Activated CD8-positive, alpha-beta T cell treated with anti-CD3 and anti-CD28 coated beads for 36 hours (primary cell): Measurements from ENCODE around the gene KRTAP10-4. TPM values are rescaled to one million over a fixed set of nuclear protein-coding genes. Genes with fewer than 3 reads are reported as not detected.

Experiments used
- ATAC-seq: fragments of 200-7000 bp; cut with Tn5 transposase; one replicate; pipeline ENCODE4 v1.10.0; 2021; ENCODE audit warnings: mild to moderate bottlenecking, moderate library complexity
- CTCF ChIA-PET: fragments of 350-600 bp; sonication (Branson Sonifier 250); formaldehyde crosslinking; loops from one replicate; lab custom pipeline; 2021; ENCODE audit warnings: antibody characterized with exemption; lab: Charles Lee
- POLR2A ChIA-PET: fragments of 350-600 bp; sonication (Branson Sonifier 250); formaldehyde crosslinking; loops from one replicate; lab custom pipeline; 2021; ENCODE audit warnings: antibody characterized with exemption; lab: Charles Lee
- DNase-seq: peaks from one replicate; pipeline ENCODE4 v3.0.0-alpha.2; 2020
- H3K27ac Mint-ChIP-seq: one replicate; pipeline ENCODE4 v1.8.0; 2021; ENCODE audit warnings: mild to moderate bottlenecking, mixed read lengths
- H3K27me3 Mint-ChIP-seq: one replicate; pipeline ENCODE4 v1.8.0; 2021; ENCODE audit warnings: mixed read lengths
- H3K36me3 Mint-ChIP-seq: one replicate; pipeline ENCODE4 v1.8.0; 2021; ENCODE audit warnings: low read depth, mixed read lengths
- H3K4me1 Mint-ChIP-seq: one replicate; pipeline ENCODE4 v1.8.0; 2021; ENCODE audit warnings: low read depth, mixed read lengths
- H3K4me3 Mint-ChIP-seq: one replicate; pipeline ENCODE4 v1.8.0; 2021; ENCODE audit warnings: mild to moderate bottlenecking, moderate library complexity, mixed read lengths
- H3K9me3 Mint-ChIP-seq: one replicate; pipeline ENCODE4 v1.8.0; 2021; ENCODE audit warnings: mixed read lengths
- CTCF ChIP-seq: fragments of 200-600 bp; IDR thresholded peaks from one replicate; pipeline ENCODE4 v1.8.0; 2022; ENCODE audit warnings: antibody characterized with exemption, mild to moderate bottlenecking
- intact Hi-C: fragments of 100-400 bp; cut with micrococcal nuclease; formaldehyde crosslinking; loops from one replicate; pipeline ENCODE4 v1.10.0; 2022
- total RNA-seq, 2 experiments: library from RNA; stranded (reverse); gene quantifications; one replicate each; pipeline ENCODE4 v1.2.3, GENCODE V29; 2021

KRTAP10-4 gene
- total RNA-seq, 2 experiments from 2014 or later, result not detected

GRCh38 chr21:44592446-44593311 lies 19.1 kb downstream of the KRTAP10-4 start, which contains the start of gene KRTAP10-6:
TSS of gene KRTAP10-6 (minus strand) at chr21:44592505. CDS start at chr21:44592484, 21 bp downstream.
- no peaks in the 10 kb centered on the region for H3K4me1 Mint-ChIP-seq
- CTCF ChIA-PET, result no interaction called here
- H3K27ac Mint-ChIP-seq, result no peak within 1 kb of the TSS
- no peaks in the 10 kb centered on the region for H3K9me3 Mint-ChIP-seq
- DNase-seq (no peak), ATAC-seq (no peak)
- H3K4me3 Mint-ChIP-seq, result no peak within 1 kb of the TSS
- no peaks in the 10 kb centered on the region for H3K36me3 Mint-ChIP-seq
- POLR2A ChIA-PET, result no interaction called here
- peaks cover 2% of the 10 kb centered on the region for H3K27me3 Mint-ChIP-seq
- intact Hi-C loops, result no loop called here
- no peak for TF ChIP-seq CTCF

GRCh38 chr21:44593598-44594405 lies 20.3 kb downstream of the KRTAP10-4 start:
- no peaks in the 10 kb centered on the region for H3K4me1 Mint-ChIP-seq
- ChIA-PET POLR2A (no interaction called here), CTCF (no interaction called here)
- no peak overlapping the region for H3K27ac Mint-ChIP-seq
- H3K9me3 Mint-ChIP-seq, result peaks cover 4% of the 10 kb centered on the region
- H3K36me3 Mint-ChIP-seq, result no peaks in the 10 kb centered on the region
- intact Hi-C loops, result no loop called here
- DNase-seq (no peak), ATAC-seq (no peak)
- no peak for TF ChIP-seq CTCF
- peaks cover 2% of the 10 kb centered on the region for H3K27me3 Mint-ChIP-seq
- no peak overlapping the region for H3K4me3 Mint-ChIP-seq

GRCh38 chr21:44594406-44594916 lies 20.9 kb downstream of the KRTAP10-4 start:
- ChIA-PET POLR2A (no interaction called here), CTCF (no interaction called here)
- DNase-seq (no peak), ATAC-seq (no peak)
- no peak overlapping the region for H3K4me3 Mint-ChIP-seq
- H3K36me3 Mint-ChIP-seq, result no peaks in the 10 kb centered on the region
- no peak for TF ChIP-seq CTCF
- no peaks in the 10 kb centered on the region for H3K4me1 Mint-ChIP-seq
- no peak overlapping the region for H3K27ac Mint-ChIP-seq
- no peaks in the 10 kb centered on the region for H3K27me3 Mint-ChIP-seq
- H3K9me3 Mint-ChIP-seq, result peaks cover 5% of the 10 kb centered on the region
- intact Hi-C loops, result no loop called here

GRCh38 chr21:44595524-44595923 lies 22.0 kb downstream of the KRTAP10-4 start:
- Mint-ChIP-seq H3K4me1 (no peaks in the 10 kb centered on the region), H3K4me3 (no peak overlapping the region), H3K9me3 (peaks cover 5% of the 10 kb centered on the region), H3K27ac (no peak overlapping the region), H3K36me3 (no peaks in the 10 kb centered on the region), H3K27me3 (no peaks in the 10 kb centered on the region)
- TF ChIP-seq CTCF, result no peak
- DNase-seq, result no peak
- CTCF ChIA-PET, result no interaction called here
- no peak for ATAC-seq
- POLR2A ChIA-PET, result no interaction called here
- intact Hi-C loops, result no loop called here
